Uterus (tissue), 4 donors: ENCODE results near the gene ANKRD16. TPM values are rescaled to one million over a fixed set of nuclear protein-coding genes. Genes with fewer than 3 reads are reported as not detected.
"Not testable (repeated sequence)": the region's sequence is repeated elsewhere in the genome, so short reads cannot be mapped to it uniquely, and the experiment has no call there.

Source experiments
- DNase-seq, 2 donors: peaks; one replicate each; pipeline ENCODE4 v3.0.0-alpha.2; 2019 to 2020
- H3K27ac ChIP-seq, 2 donors: fragments of 200-600 bp; sonication (generic); 1 replicate in 1 of 2; 2 replicates in 1 of 2; pipeline ENCODE4 v1.5.1; 2016 to 2018
- H3K27me3 ChIP-seq, 2 donors: fragments of 200-600 bp; sonication (generic); one replicate each; pipeline ENCODE4 v1.5.1; 2018 to 2019; ENCODE audit warnings: control low read depth in 1 of 2
- H3K36me3 ChIP-seq, 2 donors: fragments of 200-600 bp; sonication (generic); one replicate each; pipeline ENCODE4 v1.5.1; 2019; ENCODE audit warnings: control low read depth in 1 of 2
- H3K4me1 ChIP-seq, 2 donors: fragments of 200-600 bp; sonication (generic); one replicate each; pipeline ENCODE4 v1.5.1; 2018 to 2019; ENCODE audit warnings: control low read depth in 1 of 2
- H3K4me3 ChIP-seq, 2 donors: fragments of 200-600 bp; sonication (generic); 1 replicate in 1 of 2; 2 replicates in 1 of 2; pipeline ENCODE4 v1.5.1; 2018 to 2019; ENCODE audit warnings: mild to moderate bottlenecking in 1 of 2
- H3K9me3 ChIP-seq, 2 donors: fragments of 200-600 bp; sonication (generic); one replicate each; pipeline ENCODE4 v1.5.1; 2019; ENCODE audit warnings: control low read depth in 1 of 2
- CTCF ChIP-seq, 4 experiments: fragments of 200-600 bp in 2 of 4; fragments of 450-650 bp in 2 of 4; sonication (generic) in 2 of 4; IDR thresholded peaks; one replicate each; pipeline ENCODE4 v1.5.1; 2016 to 2019; ENCODE audit warnings: antibody characterized with exemption in 4 of 4, mild to moderate bottlenecking in 2 of 4, moderate library complexity in 1 of 4
- POLR2A ChIP-seq, 2 donors: fragments of 450-650 bp; IDR thresholded peaks; one replicate each; pipeline ENCODE4 v1.6.1; 2016; ENCODE audit warnings: antibody characterized with exemption in 2 of 2, mild to moderate bottlenecking in 1 of 2, moderate library complexity in 1 of 2
- intact Hi-C: fragments of 100-400 bp; cut with DNase I; formaldehyde crosslinking; loops from one replicate; pipeline ENCODE4 v1.15.1; 2023; ENCODE audit warnings: low total_unique reads
- total RNA-seq, 4 donors: library from RNA; depleted of rRNA in 3 of 4; stranded (reverse); fragments of >200 nt in 3 of 4; gene quantifications; one replicate each; pipeline versions ENCODE4 v1.1.0 to v1.2.4, GENCODE V29; 2014 to 2023
- donor health status: DM: yes; HTN: yes; CAD: no.

ANKRD16 gene
- total RNA-seq, 4 donors from 2014 or later = 11.9 to 28.4 (median 17.8) TPM

- DNase-seq = no peak
- no peak overlapping the region for H3K27ac ChIP-seq
- intact Hi-C loops = no loop called here
- H3K4me1 ChIP-seq = peaks cover 0 to 10% of the 10 kb centered on the region in 2 donors
- no peak overlapping the region for H3K4me3 ChIP-seq
- H3K9me3 ChIP-seq = no peaks in the 10 kb centered on the region
- H3K27me3 ChIP-seq = no peaks in the 10 kb centered on the region
- TF ChIP-seq CTCF (IDR thresholded peaks at IDR 0.05) = no peak
- TF ChIP-seq POLR2A (IDR thresholded peaks at IDR 0.05) = no peak
- H3K36me3 ChIP-seq = no peaks in the 10 kb centered on the region
Observed at GRCh38 chr10:5887029-5887428, 2.7 kb downstream of the ANKRD16 start.

- DNase-seq = no peak
- H3K27ac ChIP-seq = no peak overlapping the region
- H3K27me3 ChIP-seq = no peaks in the 10 kb centered on the region
- H3K4me1 ChIP-seq = peaks cover 0 to 10% of the 10 kb centered on the region in 2 donors
- H3K36me3 ChIP-seq = no peaks in the 10 kb centered on the region
- no peaks in the 10 kb centered on the region for H3K9me3 ChIP-seq
- intact Hi-C loops = no loop called here
- TF ChIP-seq CTCF (IDR thresholded peaks at IDR 0.05) (no peak), POLR2A (IDR thresholded peaks at IDR 0.05) (no peak)
- no peak overlapping the region for H3K4me3 ChIP-seq
Observed at GRCh38 chr10:5885619-5886018, 4.1 kb downstream of the ANKRD16 start.

GRCh38 chr10:5882961-5883360 lies 6.7 kb downstream of the ANKRD16 start:
- Histone ChIP-seq H3K4me3 (no peak overlapping the region), H3K9me3 (no peaks in the 10 kb centered on the region), H3K27me3 (no peaks in the 10 kb centered on the region), H3K36me3 (no peaks in the 10 kb centered on the region), H3K4me1 (peaks cover 0 to 3% of the 10 kb centered on the region in 2 donors), H3K27ac (no peak overlapping the region)
- TF ChIP-seq CTCF (IDR thresholded peaks at IDR 0.05) (no peak), POLR2A (IDR thresholded peaks at IDR 0.05) (no peak)
- no peak for DNase-seq
- intact Hi-C loops = no loop called here

- H3K9me3 ChIP-seq, H3K4me1 ChIP-seq, DNase-seq, H3K36me3 ChIP-seq, H3K4me3 ChIP-seq, H3K27me3 ChIP-seq, intact Hi-C loops: not testable (repeated sequence)
- H3K27ac ChIP-seq = peak overlapping the region in 1 of 2 donors; percentile 62
Observed at GRCh38 chr10:5877041-5877440, 12.7 kb downstream of the ANKRD16 start.

- H3K36me3 ChIP-seq = no peaks in the 10 kb centered on the region
- no peaks in the 10 kb centered on the region for H3K27me3 ChIP-seq
- no peak overlapping the region for H3K4me3 ChIP-seq
- intact Hi-C loops = no loop called here
- no peak for DNase-seq
- H3K27ac ChIP-seq = peak overlapping the region; percentile 47 to 62
- no peaks in the 10 kb centered on the region for H3K9me3 ChIP-seq
- H3K4me1 ChIP-seq = no peaks in the 10 kb centered on the region
- no peak for TF ChIP-seq POLR2A (IDR thresholded peaks at IDR 0.05)
- no peak for TF ChIP-seq CTCF (IDR thresholded peaks at IDR 0.05)
Observed at GRCh38 chr10:5876181-5876768, 13.4 kb downstream of the ANKRD16 start.

- no peak overlapping the region for H3K4me3 ChIP-seq
- H3K36me3 ChIP-seq = no peaks in the 10 kb centered on the region
- intact Hi-C loops = no loop called here
- no peaks in the 10 kb centered on the region for H3K4me1 ChIP-seq
- DNase-seq = peak; percentile 65 to 69
- H3K27me3 ChIP-seq = no peaks in the 10 kb centered on the region
- no peaks in the 10 kb centered on the region for H3K9me3 ChIP-seq
- no peak overlapping the region for H3K27ac ChIP-seq
- TF ChIP-seq POLR2A (IDR thresholded peaks at IDR 0.05) (no peak), CTCF (IDR thresholded peaks at IDR 0.05) (peak; percentile 69 to 77 (median 74))
Observed at GRCh38 chr10:5873515-5873995, 16.1 kb downstream of the ANKRD16 start.
